ENCODE data around the gene PTPN9.

DNA sequence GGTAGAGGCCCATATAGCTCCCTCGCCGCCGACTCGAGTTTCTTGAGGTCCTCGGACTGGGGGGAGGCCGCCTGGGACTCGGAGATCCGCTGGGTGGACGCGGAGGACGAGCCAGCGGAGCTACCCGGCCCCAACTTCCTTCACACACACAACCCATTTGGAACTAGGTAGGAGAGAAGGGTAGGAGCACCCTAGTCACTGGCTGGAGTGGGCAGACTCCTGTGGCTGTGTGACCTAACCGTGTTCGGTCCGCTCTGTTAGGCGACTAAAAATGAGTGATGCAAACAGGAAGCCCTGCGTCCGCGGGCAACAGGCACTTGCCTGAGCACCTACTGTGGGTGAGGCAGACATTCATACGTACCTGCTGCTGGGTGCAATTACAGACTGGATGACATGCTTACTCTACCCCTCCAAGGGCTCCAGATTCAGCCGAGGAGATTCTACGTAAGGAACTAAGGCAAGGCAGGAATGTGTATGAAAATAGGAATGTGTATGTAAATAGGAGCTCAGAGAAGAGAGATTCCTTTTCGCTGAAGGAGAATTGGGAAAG lies 123.1 kb downstream of the PTPN9 start:
- TF ChIP-seq, protein P1, sequence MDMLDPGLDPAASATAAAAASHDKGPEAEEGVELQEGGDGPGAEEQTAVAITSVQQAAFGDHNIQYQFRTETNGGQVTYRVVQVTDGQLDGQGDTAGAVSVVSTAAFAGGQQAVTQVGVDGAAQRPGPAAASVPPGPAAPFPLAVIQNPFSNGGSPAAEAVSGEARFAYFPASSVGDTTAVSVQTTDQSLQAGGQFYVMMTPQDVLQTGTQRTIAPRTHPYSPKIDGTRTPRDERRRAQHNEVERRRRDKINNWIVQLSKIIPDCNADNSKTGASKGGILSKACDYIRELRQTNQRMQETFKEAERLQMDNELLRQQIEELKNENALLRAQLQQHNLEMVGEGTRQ (IDR thresholded peaks at IDR 0.05; ENCODE audit: borderline replicate concordance, low read depth, low read length), result no peak
- TF ChIP-seq WRNIP1 (IDR thresholded peaks at IDR 0.05; ENCODE audit: borderline replicate concordance, low read depth, low read length) (no peak), REST (IDR thresholded peaks at IDR 0.05; ENCODE audit: low read depth, low read length) (no peak), HDGF (IDR thresholded peaks at IDR 0.05) (no peak), NFIC (IDR thresholded peaks at IDR 0.05; ENCODE audit: low read depth, low read length) (no peak)
